A172 (cell line): Measurements from ENCODE around the gene IGF2R. TPM values are rescaled to one million over a fixed set of nuclear protein-coding genes. Genes with fewer than 3 reads are reported as not detected.
A peak's percentile ranks its signal among the peaks of the same experiment; 100 is the strongest.
"Not testable (repeated sequence)": the region's sequence is repeated elsewhere in the genome, so short reads cannot be mapped to it uniquely, and the experiment has no call there.

ENCODE experiments used
- DNase-seq: peaks from one replicate; pipeline ENCODE4 v3.0.0-alpha.2; 2015; ENCODE audit warnings: low spot score
- total RNA-seq: library from RNA; depleted of rRNA; stranded (reverse); fragments of >200 nt; shearing (Covaris generic); gene quantifications from 2 replicates; pipeline ENCODE4 v1.2.3, GENCODE V29; 2014

Gene IGF2R
- total RNA-seq, 1 experiment from 2014 or later, result 99.8 TPM

DNA sequence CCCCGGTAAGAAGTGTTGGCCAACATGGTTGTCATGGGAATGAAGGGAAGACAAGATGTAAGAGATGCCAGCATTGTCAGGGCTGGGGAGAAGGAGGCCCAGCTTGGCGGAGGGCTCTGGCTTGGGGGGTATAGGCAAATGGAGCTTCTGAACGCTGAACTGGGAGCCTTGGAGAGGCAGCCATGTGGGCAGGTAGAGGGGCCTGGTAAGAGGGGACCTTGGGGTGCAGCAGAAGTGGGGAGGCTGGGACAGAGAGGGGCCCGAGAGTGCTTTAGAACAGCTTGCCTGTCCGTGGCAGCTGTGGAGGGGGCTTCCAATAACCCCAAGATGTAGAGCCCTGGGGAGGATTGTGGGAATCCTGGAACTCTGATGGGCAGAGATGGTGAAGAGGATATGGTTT lies 155.7 kb downstream of the IGF2R start:
- no peak for DNase-seq

- not testable (repeated sequence) for DNase-seq
Observed at GRCh38 chr6:160125105-160125504, 156.2 kb downstream of the IGF2R start.

GRCh38 chr6:160127270-160128124 lies 158.6 kb downstream of the IGF2R start:
- DNase-seq, result no peak

DNA sequence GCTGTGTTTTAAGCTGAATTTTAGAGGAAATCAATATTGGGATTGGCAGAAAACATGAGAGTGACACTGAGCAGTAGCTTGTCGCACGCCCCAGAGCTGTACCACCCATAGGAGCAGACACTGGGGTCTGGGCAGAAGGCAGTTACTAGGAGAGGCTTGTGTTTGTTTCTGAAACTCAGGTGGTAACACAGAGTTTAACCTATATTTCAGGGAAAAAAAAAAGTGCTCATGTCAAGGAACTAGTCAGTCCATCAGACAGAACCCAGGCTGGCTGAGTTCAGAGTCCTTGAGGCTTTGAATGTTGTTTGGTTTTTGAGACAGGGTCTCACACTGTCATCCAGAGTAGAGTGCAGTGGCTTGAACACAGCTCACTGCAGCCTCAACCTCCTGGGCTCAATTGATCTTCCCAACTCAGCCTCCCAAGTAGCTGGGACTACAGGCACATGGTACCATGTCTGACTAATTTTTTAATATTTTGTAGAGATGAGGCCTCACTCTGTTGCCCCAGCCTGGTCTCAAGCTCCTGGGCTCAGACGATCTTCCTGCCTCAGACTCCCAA lies 159.3 kb downstream of the IGF2R start:
- DNase-seq, result no peak

DNA sequence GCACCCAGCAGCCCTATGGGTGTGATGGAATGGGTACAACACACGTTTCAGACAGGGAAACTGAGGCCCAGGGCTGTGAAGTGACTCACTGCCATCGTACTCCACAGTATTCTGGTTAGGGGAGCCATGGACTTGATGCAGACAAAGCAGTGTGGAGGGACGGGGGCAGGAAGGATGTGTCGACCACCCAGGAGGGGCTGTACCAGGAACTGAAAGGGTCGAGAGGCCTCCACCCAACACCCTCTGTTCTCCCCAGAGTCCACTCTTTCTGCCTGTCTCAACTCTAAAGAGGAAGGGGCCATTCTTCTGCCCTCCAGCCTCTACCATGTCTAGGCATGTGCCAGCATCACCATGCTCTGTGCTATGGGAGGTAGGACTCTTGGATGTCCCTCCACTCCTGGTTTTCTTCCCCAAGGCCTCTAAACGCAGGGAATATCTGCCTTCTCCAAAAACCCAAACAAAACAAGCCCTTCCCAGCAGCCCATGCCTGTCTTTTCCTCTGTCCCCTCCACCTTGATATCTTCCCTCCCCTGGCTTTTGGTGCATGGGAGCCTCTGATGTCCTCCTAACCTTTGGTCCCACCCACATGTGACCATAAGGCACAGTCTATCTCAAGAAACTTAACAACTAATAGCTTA lies 160.1 kb downstream of the IGF2R start:
- no peak for DNase-seq

DNA sequence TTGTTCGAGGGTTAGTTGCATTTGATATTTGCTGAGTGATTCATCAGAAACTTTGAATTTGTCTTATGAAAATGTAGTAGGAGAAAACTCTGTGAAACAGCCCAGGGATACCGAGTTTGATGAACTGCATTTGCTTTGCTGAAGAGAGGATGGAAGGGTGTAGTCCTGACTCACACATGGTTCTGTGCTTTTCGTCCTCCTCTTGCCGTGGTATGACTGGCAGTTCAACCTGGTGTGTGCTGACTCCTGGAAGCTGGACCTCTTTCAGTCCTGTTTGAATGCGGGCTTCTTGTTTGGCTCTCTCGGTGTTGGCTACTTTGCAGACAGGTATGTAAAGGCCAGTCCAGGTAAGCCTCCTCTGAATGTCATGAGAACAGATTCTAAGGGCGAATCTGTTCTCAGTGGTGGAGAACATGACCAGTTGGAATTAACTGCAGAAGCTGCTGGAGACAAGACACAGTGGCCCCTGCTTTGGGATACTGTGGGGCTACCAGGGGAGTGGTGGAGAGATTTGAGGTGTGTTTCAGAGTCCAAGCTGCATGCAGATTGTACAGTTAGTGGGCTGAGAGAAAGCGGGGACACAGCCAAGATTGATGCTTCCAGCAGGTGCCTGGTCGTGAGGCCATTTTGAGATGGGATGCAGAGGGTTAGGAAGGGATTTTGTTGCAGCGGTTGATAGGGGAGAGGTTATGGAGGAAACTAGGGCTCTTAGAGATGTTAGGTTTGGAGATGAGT lies 161.2 kb downstream of the IGF2R start:
- DNase-seq, result no peak

GRCh38 chr6:160130729-160131484 lies 162.0 kb downstream of the IGF2R start:
- DNase-seq, result no peak

DNA sequence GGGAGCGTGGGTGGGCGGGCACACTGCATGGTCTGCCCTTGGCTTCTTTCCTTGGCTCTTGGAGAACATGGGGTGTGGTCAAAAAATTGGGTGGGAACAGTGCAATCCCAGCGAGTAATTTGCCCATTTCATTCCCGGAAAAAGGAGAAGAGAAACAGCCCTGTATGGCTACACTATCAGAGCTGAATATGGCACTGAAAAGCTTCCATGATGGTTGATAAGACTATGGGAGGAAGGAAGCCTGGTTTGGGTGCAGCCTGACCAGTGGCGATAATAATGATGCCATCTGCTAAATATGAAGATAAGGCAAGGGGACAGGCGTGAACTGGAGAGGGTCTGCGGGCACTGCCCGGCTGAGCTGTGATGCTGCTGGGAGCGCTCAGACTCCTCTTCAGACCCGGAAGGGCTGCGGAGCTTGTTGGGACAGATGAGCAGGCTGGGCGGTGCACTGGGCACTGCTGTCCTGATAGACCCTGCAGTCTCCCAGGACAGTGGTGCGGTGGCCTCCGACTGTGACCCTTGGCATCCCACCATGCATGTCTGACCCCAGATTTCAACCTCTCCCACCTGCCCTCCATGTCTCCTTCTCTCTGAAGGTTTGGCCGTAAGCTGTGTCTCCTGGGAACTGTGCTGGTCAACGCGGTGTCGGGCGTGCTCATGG lies 162.9 kb downstream of the IGF2R start:
- DNase-seq, result no peak

- DNase-seq, result no peak
Observed at GRCh38 chr6:160132297-160132637, 163.4 kb downstream of the IGF2R start.

DNA sequence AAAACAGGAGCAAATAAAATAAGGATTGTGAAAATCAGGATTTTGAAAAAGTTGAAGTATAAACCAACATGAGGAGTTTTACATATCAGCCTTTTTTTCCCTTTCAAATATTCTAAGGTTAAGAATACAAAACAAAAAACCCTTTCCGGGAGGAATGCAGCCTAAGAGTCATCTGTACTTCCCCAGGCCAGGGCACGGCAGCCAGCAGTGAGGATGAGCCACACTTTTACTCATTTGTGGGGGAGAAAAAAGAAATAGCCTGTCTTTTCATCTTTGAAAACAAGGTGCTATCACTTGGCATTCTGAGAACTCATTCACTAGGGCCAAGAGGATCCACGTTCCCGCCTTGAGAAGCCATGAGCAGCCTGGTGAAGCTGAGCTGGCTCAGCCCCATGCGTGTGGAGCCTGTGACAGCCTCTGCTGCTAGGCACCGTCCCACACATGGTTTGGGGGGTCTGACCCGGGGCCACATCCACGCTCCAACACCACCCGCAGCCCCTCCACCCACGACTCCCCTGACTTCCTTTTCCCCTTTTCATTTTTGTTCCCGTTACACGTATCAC lies 164.0 kb downstream of the IGF2R start:
- no peak for DNase-seq

DNA sequence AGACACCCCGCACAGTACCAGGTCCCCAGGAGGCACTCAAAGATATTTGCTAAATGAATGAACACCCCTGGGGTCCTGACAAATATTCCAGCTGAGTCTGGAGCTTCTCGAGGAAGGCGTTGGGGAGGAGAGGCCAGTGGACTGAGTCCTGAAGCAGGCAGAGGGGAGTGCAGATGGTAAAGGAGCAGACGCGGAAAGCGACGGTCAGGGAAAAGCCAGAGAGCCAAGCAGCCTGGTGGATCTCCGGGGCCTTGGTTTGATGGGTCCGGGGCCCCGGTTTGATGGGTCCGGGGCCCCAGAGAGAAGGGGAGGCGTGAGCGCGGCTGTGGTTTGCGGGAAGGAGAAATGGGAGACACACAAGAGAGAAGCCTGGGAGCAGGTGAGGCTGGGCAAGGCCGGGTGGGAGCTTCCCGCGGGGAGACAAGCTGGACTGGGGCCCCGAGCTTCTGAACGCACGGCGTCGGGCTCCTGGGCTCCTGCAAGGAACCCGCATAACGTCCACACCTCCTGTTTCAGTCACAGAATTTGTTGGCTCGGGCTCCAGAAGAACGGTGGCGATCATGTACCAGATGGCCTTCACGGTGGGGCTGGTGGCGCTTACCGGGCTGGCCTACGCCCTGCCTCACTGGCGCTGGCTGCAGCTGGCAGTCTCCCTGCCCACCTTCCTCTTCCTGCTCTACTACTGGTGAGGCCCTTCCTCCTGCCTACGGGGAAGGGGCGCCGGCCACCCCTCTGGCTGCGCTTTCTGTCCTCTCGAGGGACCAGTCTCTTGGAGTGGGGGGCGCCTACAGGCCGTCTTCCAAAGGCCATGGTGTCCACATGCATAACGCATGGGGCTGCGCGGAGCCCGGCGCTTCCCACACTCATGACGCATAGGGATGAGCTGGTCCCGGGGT lies 164.8 kb downstream of the IGF2R start:
- no peak for DNase-seq

DNA sequence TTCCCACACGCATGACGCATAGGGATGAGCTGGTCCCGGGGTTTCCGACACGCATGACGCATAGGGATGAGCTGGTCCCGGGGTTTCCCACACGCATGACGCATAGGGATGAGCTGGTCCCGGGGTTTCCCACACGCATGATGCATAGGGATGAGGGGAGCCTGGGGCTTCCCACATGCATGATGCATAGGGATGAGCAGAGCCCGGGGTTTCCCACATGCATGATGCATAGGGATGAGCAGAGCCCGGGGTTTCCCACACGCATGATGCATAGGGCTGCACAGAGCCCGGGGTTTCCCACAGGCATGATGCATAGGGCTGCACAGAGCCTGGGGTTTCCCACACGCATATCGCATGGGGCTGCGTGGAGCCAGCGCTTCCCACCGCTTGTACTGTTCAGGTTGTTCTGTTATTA lies 165.5 kb downstream of the IGF2R start:
- DNase-seq, result not testable (repeated sequence)

GRCh38 chr6:160134779-160135547 lies 166.1 kb downstream of the IGF2R start:
- DNase-seq, result no peak

DNA sequence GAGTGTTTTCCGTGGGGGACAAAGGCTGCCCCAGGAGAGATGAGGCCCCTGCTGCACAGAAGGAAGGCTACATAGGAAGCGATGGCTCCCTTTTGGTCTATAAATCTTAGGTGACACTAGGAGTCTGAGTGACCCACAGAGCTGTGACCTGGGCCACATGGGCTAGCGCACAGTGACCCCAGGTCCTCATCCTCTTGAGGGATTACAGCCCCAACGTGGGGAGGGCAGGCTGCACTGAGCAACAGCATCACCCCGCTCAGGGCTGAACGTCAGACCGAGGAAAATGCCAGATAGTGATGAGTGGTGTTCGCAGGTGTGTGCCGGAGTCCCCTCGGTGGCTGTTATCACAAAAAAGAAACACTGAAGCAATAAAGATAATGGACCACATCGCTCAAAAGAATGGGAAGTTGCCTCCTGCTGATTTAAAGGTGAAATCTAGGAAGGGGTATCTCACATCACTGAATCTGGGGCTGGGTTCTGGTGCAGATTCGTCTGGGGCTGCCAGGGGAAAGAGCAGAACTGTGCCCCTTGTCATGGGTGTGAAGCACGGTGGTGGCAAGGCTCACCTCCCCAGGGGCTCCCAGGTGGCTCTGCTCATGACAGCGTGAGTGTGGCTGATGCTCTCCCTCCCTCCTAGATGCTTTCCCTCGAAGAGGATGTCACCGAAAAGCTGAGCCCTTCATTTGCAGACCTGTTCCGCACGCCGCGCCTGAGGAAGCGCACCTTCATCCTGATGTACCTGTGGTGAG lies 167.2 kb downstream of the IGF2R start:
- no peak for DNase-seq

DNA sequence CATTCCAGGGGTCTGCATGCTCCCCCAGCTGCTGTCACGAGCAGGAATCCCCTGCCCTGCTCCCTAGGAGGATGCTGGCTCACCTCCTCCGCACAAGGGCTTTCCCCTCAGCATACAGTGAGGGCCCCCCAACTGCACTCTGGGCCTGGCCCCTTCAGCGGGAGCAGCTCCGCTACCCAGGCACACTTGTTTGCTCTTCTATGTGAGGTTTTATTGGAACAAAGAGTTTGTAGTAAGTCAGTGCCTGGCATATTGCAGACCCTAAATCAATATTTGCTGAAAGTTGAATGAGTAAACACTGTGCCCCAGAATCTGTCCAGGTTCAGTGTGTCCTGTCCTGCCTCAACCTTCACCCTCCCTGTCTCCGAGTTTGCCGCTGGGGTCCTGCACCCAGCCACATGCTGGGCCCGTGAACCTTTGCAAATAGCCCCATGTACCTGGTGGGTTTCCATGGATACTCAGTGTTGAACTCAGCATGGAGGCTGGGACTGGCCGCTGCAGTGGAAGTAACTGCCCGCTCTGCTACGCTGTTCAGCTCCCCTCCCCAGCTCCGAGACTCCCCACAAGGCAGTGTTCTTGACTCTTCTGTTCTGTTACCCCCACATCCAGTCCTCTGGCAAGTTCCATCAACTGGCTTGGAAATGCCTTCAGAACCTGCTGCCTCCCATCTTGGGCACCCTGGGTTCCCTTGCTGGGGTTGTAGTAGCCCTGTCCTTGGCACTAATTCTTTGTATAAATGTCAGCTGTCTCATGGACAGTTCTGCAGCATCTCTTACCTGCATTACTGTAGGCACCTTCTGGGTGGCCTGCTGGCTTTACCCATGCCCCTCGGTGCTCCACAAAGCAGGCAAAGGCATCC lies 168.5 kb downstream of the IGF2R start:
- no peak for DNase-seq

GRCh38 chr6:160137989-160138835 lies 169.3 kb downstream of the IGF2R start:
- DNase-seq, result peak; percentile 60
